ENCODE results near the gene SARDH.
"Not testable (repeated sequence)": the region's sequence is repeated elsewhere in the genome, so short reads cannot be mapped to it uniquely, and the experiment has no call there.

Gene SARDH

DNA sequence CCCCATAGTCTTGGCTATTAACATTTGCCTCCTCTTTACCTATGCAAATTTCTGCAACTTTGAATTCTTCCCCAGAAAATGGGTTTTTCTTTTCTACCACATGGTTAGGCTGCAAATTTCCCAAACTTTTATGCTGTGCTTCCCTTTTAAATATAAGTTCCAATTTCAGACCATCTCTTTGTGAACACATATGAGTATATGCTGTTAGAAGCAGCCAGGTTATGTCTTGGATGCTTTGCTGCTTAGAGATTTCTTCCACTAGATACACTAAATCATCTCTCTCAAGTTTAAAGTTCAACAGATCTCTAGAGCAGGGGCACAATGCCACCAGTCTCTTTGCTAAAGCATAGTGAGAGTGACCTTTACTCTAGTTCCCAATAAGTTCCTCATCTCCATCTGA is 112.1 kb downstream of the SARDH start:
- not testable (repeated sequence) for H3K4me3 ChIP-seq (ENCODE audit: insufficient read depth, low read depth, low read length, poor library complexity, severe bottlenecking); DNase-seq

DNA sequence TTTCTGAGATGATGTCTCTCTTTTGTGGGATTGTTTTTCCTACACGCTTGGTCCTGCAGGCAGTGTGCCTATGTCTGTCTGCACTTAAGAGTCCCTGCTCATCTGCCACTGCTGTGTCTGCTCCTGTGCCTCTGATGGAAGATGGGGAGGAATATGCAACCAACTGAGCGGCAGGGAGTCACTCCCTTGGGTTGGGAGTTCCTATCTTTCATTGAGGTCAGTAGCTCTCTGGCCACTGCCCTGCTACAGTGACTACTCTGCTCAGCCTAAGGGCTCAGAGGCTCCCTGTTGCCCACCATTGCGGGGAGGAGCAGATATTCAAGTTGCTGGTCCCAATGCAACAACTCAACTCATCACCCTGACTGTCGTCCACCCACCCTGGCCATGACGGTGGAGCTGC is 115.6 kb downstream of the SARDH start:
- Histone ChIP-seq H3K36me3 (ENCODE audit: control insufficient read depth, insufficient read depth, low read length) (no peaks in the 10 kb centered on the region), H3K27me3 (replicated peaks; ENCODE audit: control insufficient read depth, insufficient read depth, low read length, poor library complexity, severe bottlenecking) (no peaks in the 10 kb centered on the region), H3K4me1 (ENCODE audit: control insufficient read depth, insufficient read depth, low read length, poor library complexity, severe bottlenecking) (peaks cover 14% of the 10 kb centered on the region), H3K9me3 (ENCODE audit: control insufficient read depth, low read length) (no peaks in the 10 kb centered on the region), H3K4me3 (ENCODE audit: insufficient read depth, low read depth, low read length, poor library complexity, severe bottlenecking) (no peak overlapping the region), H3K27ac (ENCODE audit: insufficient read depth, low read length, poor library complexity, severe bottlenecking) (no peak overlapping the region)
- DNase-seq, result no peak

More for the DNA sequence above, 112.1 kb downstream of the SARDH start:
- not testable (repeated sequence) for H3K36me3 ChIP-seq (ENCODE audit: control insufficient read depth, insufficient read depth, low read length); H3K27me3 ChIP-seq (replicated peaks; ENCODE audit: control insufficient read depth, insufficient read depth, low read length, poor library complexity, severe bottlenecking); H3K9me3 ChIP-seq (ENCODE audit: control insufficient read depth, low read length); H3K27ac ChIP-seq (ENCODE audit: insufficient read depth, low read length, poor library complexity, severe bottlenecking); H3K4me1 ChIP-seq (ENCODE audit: control insufficient read depth, insufficient read depth, low read length, poor library complexity, severe bottlenecking)

- Histone ChIP-seq H3K27me3 (replicated peaks; ENCODE audit: control insufficient read depth, insufficient read depth, low read length, poor library complexity, severe bottlenecking) (no peaks in the 10 kb centered on the region), H3K27ac (ENCODE audit: insufficient read depth, low read length, poor library complexity, severe bottlenecking) (no peak overlapping the region), H3K36me3 (ENCODE audit: control insufficient read depth, insufficient read depth, low read length) (no peaks in the 10 kb centered on the region), H3K4me3 (ENCODE audit: insufficient read depth, low read depth, low read length, poor library complexity, severe bottlenecking) (no peak overlapping the region), H3K9me3 (ENCODE audit: control insufficient read depth, low read length) (no peaks in the 10 kb centered on the region), H3K4me1 (ENCODE audit: control insufficient read depth, insufficient read depth, low read length, poor library complexity, severe bottlenecking) (peaks cover 14% of the 10 kb centered on the region)
- DNase-seq, result no peak
Observed at GRCh38 chr9:133621725-133622267, 116.4 kb downstream of the SARDH start.

DNA sequence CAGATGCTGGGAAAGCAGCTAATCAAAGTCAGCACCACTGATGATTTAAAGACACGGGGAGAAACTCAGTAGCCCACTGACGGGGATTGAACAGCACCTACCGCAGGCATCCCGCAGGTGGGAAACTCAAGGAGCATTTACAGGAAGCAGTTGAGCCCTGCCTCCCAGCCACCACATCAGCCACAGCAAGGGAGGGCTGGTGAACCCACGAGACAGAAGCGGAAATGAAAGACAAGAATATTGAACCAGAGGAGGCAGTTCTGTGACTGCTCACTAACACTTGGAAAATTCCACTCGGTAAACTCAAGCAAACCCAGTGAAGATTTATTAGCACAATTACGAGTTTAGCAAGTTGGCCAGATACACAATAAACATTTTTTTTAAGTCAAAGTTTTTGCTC is 118.4 kb downstream of the SARDH start:
- no peak overlapping the region for H3K4me3 ChIP-seq (ENCODE audit: insufficient read depth, low read depth, low read length, poor library complexity, severe bottlenecking)
- no peak overlapping the region for H3K27ac ChIP-seq (ENCODE audit: insufficient read depth, low read length, poor library complexity, severe bottlenecking)
- H3K36me3 ChIP-seq (ENCODE audit: control insufficient read depth, insufficient read depth, low read length), result no peaks in the 10 kb centered on the region
- H3K9me3 ChIP-seq (ENCODE audit: control insufficient read depth, low read length), result no peaks in the 10 kb centered on the region
- no peaks in the 10 kb centered on the region for H3K27me3 ChIP-seq (replicated peaks; ENCODE audit: control insufficient read depth, insufficient read depth, low read length, poor library complexity, severe bottlenecking)
- peak; percentile 27 to 49 (median 33) for DNase-seq
- H3K4me1 ChIP-seq (ENCODE audit: control insufficient read depth, insufficient read depth, low read length, poor library complexity, severe bottlenecking), result peaks cover 14% of the 10 kb centered on the region

GRCh38 chr9:133618726-133619125 is 119.4 kb downstream of the SARDH start:
- DNase-seq, result no peak
- H3K27ac ChIP-seq (ENCODE audit: insufficient read depth, low read length, poor library complexity, severe bottlenecking), result no peak overlapping the region
- H3K4me1 ChIP-seq (ENCODE audit: control insufficient read depth, insufficient read depth, low read length, poor library complexity, severe bottlenecking), result peaks cover 14% of the 10 kb centered on the region
- H3K27me3 ChIP-seq (replicated peaks; ENCODE audit: control insufficient read depth, insufficient read depth, low read length, poor library complexity, severe bottlenecking), result no peaks in the 10 kb centered on the region
- no peaks in the 10 kb centered on the region for H3K36me3 ChIP-seq (ENCODE audit: control insufficient read depth, insufficient read depth, low read length)
- H3K4me3 ChIP-seq (ENCODE audit: insufficient read depth, low read depth, low read length, poor library complexity, severe bottlenecking), result no peak overlapping the region
- H3K9me3 ChIP-seq (ENCODE audit: control insufficient read depth, low read length), result no peaks in the 10 kb centered on the region

DNA sequence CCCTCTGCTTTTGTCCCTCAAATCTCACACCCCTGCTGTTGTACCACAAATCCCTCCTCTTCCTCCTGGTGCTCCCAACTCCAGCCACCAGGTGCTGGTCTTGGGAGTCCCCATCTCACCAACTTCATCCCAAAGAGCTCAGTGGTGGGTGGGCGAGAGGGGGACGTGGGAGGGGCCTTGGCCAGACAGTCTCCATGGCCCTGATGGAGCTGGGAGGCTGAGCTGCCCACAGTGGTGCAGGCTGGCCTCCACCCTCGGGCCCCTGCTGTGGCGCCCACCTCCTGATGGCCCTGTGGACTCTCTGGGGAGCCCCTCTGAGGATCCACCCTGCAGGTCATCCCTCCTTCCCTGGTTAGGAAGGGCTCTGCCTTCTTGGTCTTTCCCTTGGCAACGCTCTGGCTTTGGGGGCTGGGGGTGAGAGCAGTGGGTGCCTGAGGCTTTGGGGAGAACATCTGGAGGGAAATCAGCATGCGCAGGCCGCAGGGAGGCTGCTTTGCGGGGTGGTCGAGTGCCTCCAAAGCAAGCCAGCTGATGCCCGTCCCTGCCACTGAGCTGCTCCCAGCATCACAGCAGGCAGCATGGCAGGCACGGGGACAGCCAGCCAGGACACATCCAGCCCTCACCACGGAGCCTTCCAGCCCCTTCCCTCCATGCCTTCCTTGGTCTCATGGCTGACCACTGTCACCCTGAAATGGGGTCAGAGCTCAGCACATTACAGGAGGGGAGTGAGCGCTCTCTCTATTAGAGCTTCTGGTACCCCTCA is 121.3 kb downstream of the SARDH start:
- H3K4me3 ChIP-seq (ENCODE audit: insufficient read depth, low read depth, low read length, poor library complexity, severe bottlenecking), result no peak overlapping the region
- H3K9me3 ChIP-seq (ENCODE audit: control insufficient read depth, low read length), result no peaks in the 10 kb centered on the region
- no peaks in the 10 kb centered on the region for H3K36me3 ChIP-seq (ENCODE audit: control insufficient read depth, insufficient read depth, low read length)
- peaks cover 14% of the 10 kb centered on the region for H3K4me1 ChIP-seq (ENCODE audit: control insufficient read depth, insufficient read depth, low read length, poor library complexity, severe bottlenecking)
- DNase-seq, result no peak
- H3K27me3 ChIP-seq (replicated peaks; ENCODE audit: control insufficient read depth, insufficient read depth, low read length, poor library complexity, severe bottlenecking), result no peaks in the 10 kb centered on the region
- H3K27ac ChIP-seq (ENCODE audit: insufficient read depth, low read length, poor library complexity, severe bottlenecking), result no peak overlapping the region

DNA sequence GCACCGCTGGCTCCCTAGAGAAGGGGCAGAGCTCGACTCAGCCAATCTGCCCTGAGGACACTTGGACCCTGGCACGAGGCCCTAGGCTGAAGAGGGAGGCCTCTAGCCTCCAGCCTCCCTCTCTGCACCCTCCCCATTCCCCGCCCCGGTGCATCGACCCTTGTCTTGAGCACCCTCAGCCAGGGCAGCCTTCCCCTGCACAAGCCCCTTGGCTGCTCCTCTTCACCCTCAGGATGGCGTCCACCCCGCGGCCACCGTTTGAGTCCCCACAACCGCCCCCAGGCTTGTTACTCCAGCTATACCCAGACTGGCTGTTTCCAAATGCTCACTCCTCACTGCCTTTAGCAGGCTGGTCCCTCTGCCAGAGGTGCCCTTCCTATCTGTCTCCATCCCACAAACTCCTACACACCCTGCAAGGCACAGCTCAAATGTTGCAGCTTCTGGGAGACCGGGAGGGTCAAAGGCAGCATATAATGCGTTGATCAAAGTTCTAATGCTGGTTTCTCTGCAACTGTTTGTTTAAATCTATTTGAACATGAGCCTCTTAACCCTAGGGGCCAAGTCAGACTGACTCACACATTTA is 122.5 kb downstream of the SARDH start:
- Histone ChIP-seq H3K4me1 (ENCODE audit: control insufficient read depth, insufficient read depth, low read length, poor library complexity, severe bottlenecking) (peaks cover 9% of the 10 kb centered on the region), H3K27me3 (replicated peaks; ENCODE audit: control insufficient read depth, insufficient read depth, low read length, poor library complexity, severe bottlenecking) (no peaks in the 10 kb centered on the region), H3K36me3 (ENCODE audit: control insufficient read depth, insufficient read depth, low read length) (no peaks in the 10 kb centered on the region), H3K9me3 (ENCODE audit: control insufficient read depth, low read length) (no peaks in the 10 kb centered on the region), H3K4me3 (ENCODE audit: insufficient read depth, low read depth, low read length, poor library complexity, severe bottlenecking) (no peak overlapping the region), H3K27ac (ENCODE audit: insufficient read depth, low read length, poor library complexity, severe bottlenecking) (no peak overlapping the region)
- no peak for DNase-seq

GRCh38 chr9:133615186-133615585 is 123.0 kb downstream of the SARDH start:
- Histone ChIP-seq H3K27ac (ENCODE audit: insufficient read depth, low read length, poor library complexity, severe bottlenecking) (no peak overlapping the region), H3K36me3 (ENCODE audit: control insufficient read depth, insufficient read depth, low read length) (no peaks in the 10 kb centered on the region), H3K4me1 (ENCODE audit: control insufficient read depth, insufficient read depth, low read length, poor library complexity, severe bottlenecking) (peaks cover 7% of the 10 kb centered on the region), H3K27me3 (replicated peaks; ENCODE audit: control insufficient read depth, insufficient read depth, low read length, poor library complexity, severe bottlenecking) (no peaks in the 10 kb centered on the region), H3K4me3 (ENCODE audit: insufficient read depth, low read depth, low read length, poor library complexity, severe bottlenecking) (no peak overlapping the region), H3K9me3 (ENCODE audit: control insufficient read depth, low read length) (no peaks in the 10 kb centered on the region)
- DNase-seq, result no peak

GRCh38 chr9:133614678-133615077 is 123.5 kb downstream of the SARDH start:
- Histone ChIP-seq H3K27ac (ENCODE audit: insufficient read depth, low read length, poor library complexity, severe bottlenecking) (no peak overlapping the region), H3K27me3 (replicated peaks; ENCODE audit: control insufficient read depth, insufficient read depth, low read length, poor library complexity, severe bottlenecking) (peaks cover 3% of the 10 kb centered on the region), H3K36me3 (ENCODE audit: control insufficient read depth, insufficient read depth, low read length) (no peaks in the 10 kb centered on the region), H3K9me3 (ENCODE audit: control insufficient read depth, low read length) (no peaks in the 10 kb centered on the region), H3K4me3 (ENCODE audit: insufficient read depth, low read depth, low read length, poor library complexity, severe bottlenecking) (no peak overlapping the region), H3K4me1 (ENCODE audit: control insufficient read depth, insufficient read depth, low read length, poor library complexity, severe bottlenecking) (peaks cover 3% of the 10 kb centered on the region)
- no peak for DNase-seq

DNA sequence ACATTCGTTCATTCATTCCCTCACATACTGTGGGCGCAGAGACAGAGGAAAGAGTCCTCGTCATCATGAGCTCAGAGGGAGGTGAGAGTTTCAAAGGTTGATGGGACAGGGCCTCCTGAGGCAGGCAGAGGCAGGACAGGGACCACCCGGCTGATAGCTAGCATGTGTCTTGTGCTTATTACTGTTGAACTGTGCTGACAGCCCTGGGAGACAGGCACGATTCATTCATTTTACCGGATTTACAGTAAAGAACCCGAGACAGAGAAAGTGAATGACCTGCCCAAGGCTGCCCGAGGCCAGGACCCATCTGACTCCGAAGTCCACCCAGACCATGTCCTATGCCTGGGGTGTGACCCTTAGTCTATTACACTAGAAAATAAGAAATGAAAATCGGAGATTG is 124.1 kb downstream of the SARDH start:
- no peak for DNase-seq
- no peaks in the 10 kb centered on the region for H3K9me3 ChIP-seq (ENCODE audit: control insufficient read depth, low read length)
- no peaks in the 10 kb centered on the region for H3K36me3 ChIP-seq (ENCODE audit: control insufficient read depth, insufficient read depth, low read length)
- peaks cover 6% of the 10 kb centered on the region for H3K27me3 ChIP-seq (replicated peaks; ENCODE audit: control insufficient read depth, insufficient read depth, low read length, poor library complexity, severe bottlenecking)
- H3K4me1 ChIP-seq (ENCODE audit: control insufficient read depth, insufficient read depth, low read length, poor library complexity, severe bottlenecking), result no peaks in the 10 kb centered on the region
- no peak overlapping the region for H3K27ac ChIP-seq (ENCODE audit: insufficient read depth, low read length, poor library complexity, severe bottlenecking)
- H3K4me3 ChIP-seq (ENCODE audit: insufficient read depth, low read depth, low read length, poor library complexity, severe bottlenecking), result no peak overlapping the region

Measured in effector memory CD4-positive, alpha-beta T cell (primary cell).